Hepatocyte (in vitro differentiated cells): ENCODE measurements around the gene ZNF697. TPM values are rescaled to one million over a fixed set of nuclear protein-coding genes. Genes with fewer than 3 reads are reported as not detected.
"Not testable (repeated sequence)": the region's sequence is repeated elsewhere in the genome, so short reads cannot be mapped to it uniquely, and the experiment has no call there.

ENCODE experiments used
- DNase-seq: peaks from one replicate; pipeline ENCODE4 v3.0.0-alpha.2; 2016; ENCODE audit warnings: low spot score
- H2AFZ ChIP-seq: fragments of 200-600 bp; sonication (generic); 2 replicates; pipeline ENCODE4 v1.6.0; 2016; ENCODE audit warnings: antibody characterized with exemption, mild to moderate bottlenecking
- H3K27ac ChIP-seq: fragments of 200-600 bp; sonication (generic); 2 replicates; pipeline ENCODE4 v1.5.1; 2016; ENCODE audit warnings: mild to moderate bottlenecking
- H3K27me3 ChIP-seq: fragments of 200-600 bp; sonication (generic); 2 replicates; pipeline ENCODE4 v1.6.1; 2016
- H3K36me3 ChIP-seq: fragments of 200-600 bp; sonication (generic); replicated peaks from 2 replicates; pipeline ENCODE4 v1.5.1; 2016; ENCODE audit warnings: low read depth; ENCODE audit not compliant: insufficient read depth
- H3K4me1 ChIP-seq: fragments of 200-600 bp; sonication (generic); 2 replicates; pipeline ENCODE4 v1.5.1; 2016; ENCODE audit warnings: mild to moderate bottlenecking, moderate library complexity; ENCODE audit not compliant: insufficient read depth
- H3K4me2 ChIP-seq: fragments of 200-600 bp; sonication (generic); 2 replicates; pipeline ENCODE4 v1.6.0; 2016
- H3K4me3 ChIP-seq: fragments of 200-600 bp; sonication (generic); 2 replicates; pipeline ENCODE4 v1.5.1; 2016; ENCODE audit warnings: mild to moderate bottlenecking
- H3K79me2 ChIP-seq: fragments of 200-600 bp; sonication (generic); 2 replicates; pipeline ENCODE4 v1.6.0; 2017; ENCODE audit warnings: mild to moderate bottlenecking
- H3K9me2 ChIP-seq: fragments of 200-600 bp; sonication (generic); replicated peaks from 2 replicates; pipeline ENCODE4 v1.6.0; 2017; ENCODE audit warnings: mild to moderate bottlenecking; ENCODE audit not compliant: insufficient read depth
- H3K9me3 ChIP-seq: fragments of 200-600 bp; sonication (generic); 2 replicates; pipeline ENCODE4 v1.5.1; 2016; ENCODE audit warnings: low read depth, mild to moderate bottlenecking
- H4K20me1 ChIP-seq: fragments of 200-600 bp; sonication (generic); 2 replicates; pipeline ENCODE4 v1.6.0; 2016; ENCODE audit warnings: mild to moderate bottlenecking; ENCODE audit not compliant: insufficient read depth, poor library complexity, severe bottlenecking
- EZH2 ChIP-seq: fragments of 200-600 bp; sonication (generic); IDR thresholded peaks from 2 replicates; pipeline ENCODE4 v1.6.1; 2016; ENCODE audit warnings: antibody characterized with exemption, mild to moderate bottlenecking, borderline replicate concordance
- WGBS: methylation state at CpG from one replicate; pipeline ENCODE4 v1.1.6; 2016; ENCODE audit warnings: low lambda C conversion rate; ENCODE audit errors: missing lambda C conversion rate; 5-methylcytosine and 5-hydroxymethylcytosine counted together
- polyA plus RNA-seq: library from polyadenylated mRNA; unstranded; fragments of >200 nt; fragmentation: Nextera tagmentation; extraction: Ambion mirVana; gene quantifications from 2 replicates; pipeline ENCODE4 v1.2.1, GENCODE V29; 2016
- total RNA-seq: library from RNA; depleted of rRNA; stranded (reverse); fragments of >200 nt; gene quantifications from 2 replicates; pipeline ENCODE4 v1.2.3, GENCODE V29; 2014

Gene ZNF697
- total and polyA plus RNA-seq, 2 experiments from 2014 or later: 0.58 to 7.5 TPM

DNA sequence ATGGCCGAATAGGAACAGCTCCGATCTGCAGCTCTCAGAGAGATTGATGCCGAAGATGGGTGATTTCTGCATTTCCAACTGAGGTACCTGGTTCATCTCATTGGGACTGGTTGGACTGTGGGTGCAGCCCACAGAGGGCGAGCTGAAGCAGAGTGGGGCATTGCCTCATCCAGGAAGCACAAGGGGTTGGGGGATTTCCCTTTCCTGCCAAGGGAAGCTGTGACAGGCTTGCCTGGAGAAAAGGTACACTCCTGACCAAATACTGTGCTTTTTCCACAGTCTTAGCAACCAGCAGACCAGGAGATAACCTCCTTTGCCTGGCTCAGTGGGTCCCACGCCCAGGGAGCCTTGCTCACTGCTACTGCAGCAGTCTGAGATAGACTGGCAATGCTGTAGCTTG, 74.2 kb downstream of the ZNF697 start:
- DNase-seq: no peak
- no peaks in the 10 kb centered on the region for H3K79me2 ChIP-seq
- WGBS: 85% methylated on average over 5 of the region's 5 CpGs
- H3K27me3 ChIP-seq: no peaks in the 10 kb centered on the region
- no peaks in the 10 kb centered on the region for H3K9me2 ChIP-seq
- TF ChIP-seq EZH2: no peak
- no peak overlapping the region for H3K27ac ChIP-seq
- no peak overlapping the region for H2AFZ ChIP-seq
- H4K20me1 ChIP-seq: no peaks in the 10 kb centered on the region
- H3K9me3 ChIP-seq: no peaks in the 10 kb centered on the region
- H3K36me3 ChIP-seq: no peaks in the 10 kb centered on the region
- no peak overlapping the region for H3K4me2 ChIP-seq
- H3K4me1 ChIP-seq: no peaks in the 10 kb centered on the region
- no peak overlapping the region for H3K4me3 ChIP-seq

DNA sequence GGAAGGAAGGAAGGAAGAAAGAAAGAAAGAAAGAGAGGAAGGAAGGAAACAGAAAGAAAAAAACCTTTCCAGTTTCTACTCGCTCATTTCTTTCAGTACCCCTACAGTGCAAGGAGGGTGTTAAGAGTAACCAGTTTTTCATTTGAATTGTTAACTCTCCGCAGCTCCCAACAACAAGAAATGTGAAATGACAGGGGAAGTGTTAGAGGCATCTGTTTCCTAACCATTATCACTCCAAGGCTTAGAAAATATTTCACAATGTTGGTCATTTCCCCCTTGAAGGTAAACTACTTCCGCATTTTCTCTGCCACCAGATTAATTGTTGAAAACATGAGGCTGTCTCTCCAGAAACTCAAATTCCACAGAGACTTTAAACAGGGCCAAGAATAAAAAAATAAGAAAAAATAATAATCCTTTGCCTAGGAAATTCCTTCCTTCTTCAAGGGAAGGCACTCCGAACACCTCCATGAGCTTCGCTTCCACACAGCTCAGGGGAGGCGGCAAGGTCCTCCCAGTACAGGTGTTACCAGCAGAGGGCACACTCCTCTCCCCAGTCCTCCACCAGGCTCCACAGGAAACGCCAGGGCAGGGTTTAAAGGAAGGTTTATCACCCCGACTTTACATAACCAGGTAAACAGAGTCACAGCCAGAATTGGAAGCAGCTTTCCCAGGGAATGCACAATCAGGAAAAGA, 78.0 kb downstream of the ZNF697 start:
- H3K79me2 ChIP-seq, H3K27me3 ChIP-seq, H3K9me3 ChIP-seq, H2AFZ ChIP-seq, H3K36me3 ChIP-seq, H4K20me1 ChIP-seq, H3K4me1 ChIP-seq, DNase-seq, H3K27ac ChIP-seq, H3K4me2 ChIP-seq, H3K9me2 ChIP-seq, H3K4me3 ChIP-seq: not testable (repeated sequence)
- 76% methylated on average over 7 of the region's 8 CpGs for WGBS

Other genes with a start within 250 kb of the ZNF697 start
- 3.4 and 7.3 TPM in 2 replicates for gene HSD3B2, start 233.1 kb downstream of the ZNF697 start, total RNA-seq
- gene HSD3B2, start 233.1 kb downstream of the ZNF697 start, polyA plus RNA-seq: 2.2 and 4.6 TPM in 2 replicates
- 62.4 and 101 TPM in 2 replicates for gene HSD3B1, start 141.1 kb downstream of the ZNF697 start, total RNA-seq
- 38.3 and 44.8 TPM in 2 replicates for gene HSD3B1, start 141.1 kb downstream of the ZNF697 start, polyA plus RNA-seq
- 138 and 181 TPM in 2 replicates for gene PHGDH, start 63.7 kb upstream of the ZNF697 start, total RNA-seq
- gene PHGDH, start 63.7 kb upstream of the ZNF697 start, polyA plus RNA-seq: 144 and 167 TPM in 2 replicates
- 188 and 207 TPM in 2 replicates for gene HMGCS2, start 120.6 kb upstream of the ZNF697 start, total RNA-seq
- gene HMGCS2, start 120.6 kb upstream of the ZNF697 start, polyA plus RNA-seq: 119 and 167 TPM in 2 replicates
- gene REG4, start 163.2 kb upstream of the ZNF697 start, total RNA-seq: 103 and 106 TPM in 2 replicates
- gene REG4, start 163.2 kb upstream of the ZNF697 start, polyA plus RNA-seq: 79.4 and 111 TPM in 2 replicates
- gene ADAM30, start 248.2 kb upstream of the ZNF697 start, total RNA-seq: not detected in 2 replicates
- gene ADAM30, start 248.2 kb upstream of the ZNF697 start, polyA plus RNA-seq: not detected in 2 replicates